Measurements from ENCODE around the gene PPARG. TPM values are rescaled to one million over a fixed set of nuclear protein-coding genes. Genes with fewer than 3 reads are reported as not detected.
"Not testable (repeated sequence)": the region's sequence is repeated elsewhere in the genome, so short reads cannot be mapped to it uniquely, and the experiment has no call there.

Gene PPARG
- total and polyA plus RNA-seq, 8 donors = 0.88 to 6.2 (median 2.2) TPM

DNA sequence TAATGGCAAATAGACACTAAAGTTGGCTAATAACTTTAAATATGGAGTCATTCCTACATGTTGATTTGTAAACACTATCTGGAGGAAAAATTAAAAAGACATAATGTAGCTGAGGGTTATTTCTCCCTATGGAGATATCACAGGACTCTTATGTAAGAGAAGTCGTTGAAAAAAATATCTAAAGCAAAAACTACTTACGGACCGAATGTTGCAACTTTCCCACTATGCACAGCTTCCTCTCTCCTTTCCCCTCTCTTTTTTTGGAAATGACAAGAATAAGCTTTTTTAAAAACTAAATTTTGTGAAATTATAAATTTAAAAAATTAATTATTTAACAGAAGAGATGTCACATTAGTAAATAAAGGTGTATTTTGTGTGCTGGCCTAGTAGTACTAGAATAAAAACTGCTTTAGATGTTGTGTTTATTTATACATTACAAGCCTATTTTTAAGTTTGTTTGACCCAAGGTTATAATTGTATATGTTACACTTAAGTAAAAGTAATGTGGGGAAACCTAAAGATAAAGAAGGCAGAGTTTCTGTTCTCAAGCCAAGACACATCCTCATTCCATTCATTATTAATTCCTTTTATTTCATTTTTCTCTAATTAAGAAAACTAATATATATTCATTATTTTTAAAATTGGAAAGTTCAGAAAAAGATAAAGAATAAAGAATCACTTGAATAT, 20.7 kb upstream of the PPARG start:
- Histone ChIP-seq H3K4me3 (no peak overlapping the region), H3K4me1 (peaks cover 0 to 3% (median 0%) of the 10 kb centered on the region in 3 donors), H3K27me3 (peaks cover 0 to 3% (median 0%) of the 10 kb centered on the region in 4 donors), H3K9me3 (no peaks in the 10 kb centered on the region), H3K36me3 (no peaks in the 10 kb centered on the region), H3K27ac (no peak overlapping the region)
- whole genome bisulfite sequencing, 2 donors = 77 to 85% methylated on average over 3 of the region's 3 CpGs
- intact Hi-C loops (cut with DNase I) = no loop called here
- ATAC-seq (no peak), FAIRE-seq (peak; percentile 47), DNase-seq (no peak)
- TF ChIP-seq, protein P1, sequence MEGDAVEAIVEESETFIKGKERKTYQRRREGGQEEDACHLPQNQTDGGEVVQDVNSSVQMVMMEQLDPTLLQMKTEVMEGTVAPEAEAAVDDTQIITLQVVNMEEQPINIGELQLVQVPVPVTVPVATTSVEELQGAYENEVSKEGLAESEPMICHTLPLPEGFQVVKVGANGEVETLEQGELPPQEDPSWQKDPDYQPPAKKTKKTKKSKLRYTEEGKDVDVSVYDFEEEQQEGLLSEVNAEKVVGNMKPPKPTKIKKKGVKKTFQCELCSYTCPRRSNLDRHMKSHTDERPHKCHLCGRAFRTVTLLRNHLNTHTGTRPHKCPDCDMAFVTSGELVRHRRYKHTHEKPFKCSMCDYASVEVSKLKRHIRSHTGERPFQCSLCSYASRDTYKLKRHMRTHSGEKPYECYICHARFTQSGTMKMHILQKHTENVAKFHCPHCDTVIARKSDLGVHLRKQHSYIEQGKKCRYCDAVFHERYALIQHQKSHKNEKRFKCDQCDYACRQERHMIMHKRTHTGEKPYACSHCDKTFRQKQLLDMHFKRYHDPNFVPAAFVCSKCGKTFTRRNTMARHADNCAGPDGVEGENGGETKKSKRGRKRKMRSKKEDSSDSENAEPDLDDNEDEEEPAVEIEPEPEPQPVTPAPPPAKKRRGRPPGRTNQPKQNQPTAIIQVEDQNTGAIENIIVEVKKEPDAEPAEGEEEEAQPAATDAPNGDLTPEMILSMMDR (IDR thresholded peaks at IDR 0.05) = no peak

GRCh38 chr3:12270976-12271375, 17.9 kb upstream of the PPARG start:
- Histone ChIP-seq H3K36me3 (no peaks in the 10 kb centered on the region), H3K27me3 (peaks cover 0 to 6% (median 0%) of the 10 kb centered on the region in 4 donors), H3K4me3 (no peak overlapping the region), H3K4me1 (peaks cover 0 to 3% (median 0%) of the 10 kb centered on the region in 3 donors), H3K27ac (no peak overlapping the region), H3K9me3 (no peaks in the 10 kb centered on the region)
- TF ChIP-seq, protein P1 (IDR thresholded peaks at IDR 0.05) = no peak
- intact Hi-C loops (cut with DNase I) = no loop called here
- 72 to 80% methylated on average over 5 of the region's 5 CpGs for WGBS, 2 donors
- DNase-seq = no peak
- ATAC-seq = no peak
- FAIRE-seq = no peak

DNA sequence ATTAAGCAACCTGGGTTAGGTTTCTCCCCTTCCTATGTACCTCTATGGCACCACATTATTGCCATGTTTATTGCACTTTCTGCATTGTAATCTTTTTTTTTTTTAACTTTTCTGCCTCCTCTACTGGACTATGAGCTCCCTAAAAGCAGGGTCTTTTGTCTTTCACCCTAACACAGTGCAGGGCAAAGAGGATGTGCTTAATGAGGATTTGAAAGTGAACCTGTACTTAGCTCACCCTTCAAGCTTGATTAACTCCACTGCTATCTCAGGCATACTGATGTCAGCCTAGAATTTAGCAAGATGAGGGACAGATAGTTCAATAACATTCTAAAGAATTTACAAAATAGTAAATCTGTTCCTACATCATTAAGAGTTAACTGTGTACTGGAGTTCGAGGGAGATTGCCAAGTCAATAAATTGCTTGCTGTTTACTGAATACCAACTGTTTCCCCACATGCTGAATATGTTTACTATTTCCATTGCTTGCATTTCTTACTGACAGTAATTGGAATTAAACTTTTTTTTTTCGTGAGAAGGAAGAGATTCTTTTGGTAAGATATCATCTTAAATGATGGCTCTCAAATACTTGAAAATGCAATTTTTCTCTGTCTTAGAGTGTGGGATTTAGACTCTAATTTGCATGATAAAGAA, 15.7 kb upstream of the PPARG start:
- H3K9me3 ChIP-seq = no peaks in the 10 kb centered on the region
- no peaks in the 10 kb centered on the region for H3K36me3 ChIP-seq
- no peak overlapping the region for H3K4me3 ChIP-seq
- ATAC-seq = no peak
- TF ChIP-seq, protein P1 (IDR thresholded peaks at IDR 0.05) = no peak
- WGBS, 2 donors = 19 to 21% methylated on average over 2 of the region's 2 CpGs
- peaks cover 0 to 6% (median 0%) of the 10 kb centered on the region in 4 donors for H3K27me3 ChIP-seq
- DNase-seq = no peak
- H3K4me1 ChIP-seq = no peaks in the 10 kb centered on the region
- FAIRE-seq = no peak
- intact Hi-C loops (cut with DNase I) = no loop called here
- H3K27ac ChIP-seq = no peak overlapping the region

GRCh38 chr3:12275974-12276650, 12.8 kb upstream of the PPARG start:
- FAIRE-seq (no peak), ATAC-seq (no peak), DNase-seq (no peak)
- peaks cover 0 to 6% (median 0%) of the 10 kb centered on the region in 4 donors for H3K27me3 ChIP-seq
- no peaks in the 10 kb centered on the region for H3K9me3 ChIP-seq
- H3K36me3 ChIP-seq = no peaks in the 10 kb centered on the region
- intact Hi-C loops (cut with DNase I) = no loop called here
- TF ChIP-seq, protein P1 (IDR thresholded peaks at IDR 0.05) = no peak
- H3K4me3 ChIP-seq = no peak overlapping the region
- H3K4me1 ChIP-seq = no peaks in the 10 kb centered on the region
- no peak overlapping the region for H3K27ac ChIP-seq
- 54 to 70% methylated on average over 3 of the region's 3 CpGs for WGBS, 2 donors

DNA sequence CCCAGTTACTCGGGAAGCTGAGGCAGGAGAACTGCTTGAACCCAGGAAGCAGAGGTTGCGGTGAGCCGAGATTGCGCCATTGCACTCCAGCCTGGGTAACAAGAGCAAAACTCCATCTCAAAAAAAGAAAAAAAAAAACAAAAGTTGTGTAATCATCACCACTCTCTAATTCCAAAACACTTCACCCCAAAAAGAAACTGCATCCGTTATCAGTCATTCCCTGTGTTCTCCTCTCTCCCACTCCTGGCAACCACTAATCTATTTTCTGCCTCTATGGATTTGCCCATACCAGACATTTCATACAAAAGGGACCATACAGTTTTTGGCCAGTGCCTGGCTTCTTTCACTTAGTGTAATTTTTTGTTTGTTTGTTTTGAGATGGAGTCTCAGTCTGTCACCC, 12.0 kb upstream of the PPARG start:
- DNase-seq; H3K27ac ChIP-seq; H3K4me3 ChIP-seq; FAIRE-seq; H3K9me3 ChIP-seq; H3K4me1 ChIP-seq; intact Hi-C loops (cut with DNase I); H3K27me3 ChIP-seq; ATAC-seq; H3K36me3 ChIP-seq: not testable (repeated sequence)
- WGBS, 2 donors = 82 to 94% methylated on average over 5 of the region's 5 CpGs

Data from pancreas (tissue), 10 donors.